CMK (cell line): Measurements from ENCODE around the gene HOXA9.

Source experiments
- DNase-seq: peaks from one replicate; pipeline ENCODE4 v3.0.0-alpha.2; 2010; ENCODE audit warnings: low read depth

The HOXA9 gene

GRCh38 chr7:27165089-27165995 is at the start of gene HOXA9:
Gene HOXA9, minus strand, starts transcription at chr7:27165537. Its CDS starts 80 bp downstream, at chr7:27165457.
- no peak for DNase-seq

- no peak for DNase-seq
These were observed 49.1 kb upstream of the HOXA9 start for GRCh38 chr7:27214239-27214950.

- no peak for DNase-seq
These were observed 48.3 kb upstream of the HOXA9 start for GRCh38 chr7:27213433-27214238.

- no peak for DNase-seq
These were observed 47.4 kb upstream of the HOXA9 start for GRCh38 chr7:27212497-27213432.

- DNase-seq: no peak
These were observed 46.4 kb upstream of the HOXA9 start for GRCh38 chr7:27211764-27212204.

GRCh38 chr7:27211084-27211446 is 45.7 kb upstream of the HOXA9 start:
- no peak for DNase-seq

- no peak for DNase-seq
These were observed 45.2 kb upstream of the HOXA9 start for GRCh38 chr7:27210441-27211083.

- DNase-seq: no peak
These were observed 44.6 kb upstream of the HOXA9 start for GRCh38 chr7:27209933-27210440.

- DNase-seq: no peak
These were observed 43.7 kb upstream of the HOXA9 start for GRCh38 chr7:27208998-27209397.

GRCh38 chr7:27207348-27207985 is 42.1 kb upstream of the HOXA9 start:
- no peak for DNase-seq

GRCh38 chr7:27205325-27206280 is 40.3 kb upstream of the HOXA9 start:
- no peak for DNase-seq

- DNase-seq: no peak
These were observed 39.5 kb upstream of the HOXA9 start for GRCh38 chr7:27204851-27205322.

- DNase-seq: no peak
These were observed 38.7 kb upstream of the HOXA9 start for GRCh38 chr7:27203964-27204594.

- no peak for DNase-seq
These were observed 38.1 kb upstream of the HOXA9 start for GRCh38 chr7:27203365-27203953.

GRCh38 chr7:27202862-27203134 is 37.5 kb upstream of the HOXA9 start:
- DNase-seq: no peak

- DNase-seq: no peak
These were observed 36.9 kb upstream of the HOXA9 start for GRCh38 chr7:27202018-27202861.

GRCh38 chr7:27201580-27202017 is 36.3 kb upstream of the HOXA9 start:
- no peak for DNase-seq
